Pulmonary artery endothelial cell (primary cell): ENCODE measurements around the gene TMPRSS11A. TPM values are rescaled to one million over a fixed set of nuclear protein-coding genes. Genes with fewer than 3 reads are reported as not detected.

Source experiments
- DNase-seq: peaks from one replicate; pipeline ENCODE4 v3.0.0-alpha.2; 2011; ENCODE audit warnings: low read depth, low spot score
- total RNA-seq: library from RNA; depleted of rRNA; stranded (reverse); fragments of >200 nt; gene quantifications from 2 replicates; pipeline ENCODE4 v1.2.3, GENCODE V29; 2014

TMPRSS11A gene, protein sequence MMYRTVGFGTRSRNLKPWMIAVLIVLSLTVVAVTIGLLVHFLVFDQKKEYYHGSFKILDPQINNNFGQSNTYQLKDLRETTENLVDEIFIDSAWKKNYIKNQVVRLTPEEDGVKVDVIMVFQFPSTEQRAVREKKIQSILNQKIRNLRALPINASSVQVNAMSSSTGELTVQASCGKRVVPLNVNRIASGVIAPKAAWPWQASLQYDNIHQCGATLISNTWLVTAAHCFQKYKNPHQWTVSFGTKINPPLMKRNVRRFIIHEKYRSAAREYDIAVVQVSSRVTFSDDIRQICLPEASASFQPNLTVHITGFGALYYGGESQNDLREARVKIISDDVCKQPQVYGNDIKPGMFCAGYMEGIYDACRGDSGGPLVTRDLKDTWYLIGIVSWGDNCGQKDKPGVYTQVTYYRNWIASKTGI
- total RNA-seq, result not detected in 2 replicates

DNA sequence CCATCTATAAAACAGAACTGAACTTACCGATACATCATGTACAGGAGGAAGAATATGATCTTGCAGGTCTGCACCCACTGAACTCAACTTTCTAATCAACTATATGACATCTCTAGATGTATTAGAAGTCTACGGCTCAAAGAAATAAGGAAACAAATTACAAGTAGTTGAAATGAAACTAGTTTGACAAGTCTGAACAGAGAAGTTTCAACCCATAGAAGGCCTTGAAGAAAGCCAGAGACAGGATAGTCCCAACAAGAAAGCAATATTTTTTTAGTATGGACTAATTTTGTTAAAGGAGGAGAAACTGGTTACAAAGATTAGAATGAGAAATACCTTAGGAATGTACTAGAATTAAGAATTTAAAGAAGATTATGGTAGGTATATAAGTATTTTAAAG is at the start of gene TMPRSS11A:
Gene TMPRSS11A, minus strand, starts transcription at position 138 of the 400 bp plus-strand sequence. Its CDS starts 100 bp downstream, at position 38.
- no peak for DNase-seq

- DNase-seq, result no peak
Observed at GRCh38 chr4:68011684-68012083, 48.4 kb upstream of the TMPRSS11A start.

DNA sequence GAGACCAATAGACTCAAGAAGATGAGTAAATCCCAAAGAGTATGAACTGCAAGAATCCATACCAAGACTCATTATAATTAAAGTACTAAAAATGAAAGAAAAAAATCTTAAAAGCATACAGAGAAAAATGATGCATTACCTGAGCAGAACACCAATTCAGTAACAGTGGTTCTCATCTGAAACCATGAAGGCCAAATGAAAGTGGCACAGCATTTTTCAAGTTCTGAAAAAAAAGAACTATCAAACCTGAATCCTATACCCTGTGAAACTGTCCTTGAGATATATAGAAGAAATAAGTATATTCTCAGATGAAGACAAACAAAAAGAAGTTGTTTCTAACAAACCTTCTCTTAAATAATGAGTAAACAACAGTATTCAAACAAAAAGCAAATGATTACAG is 39.6 kb upstream of the TMPRSS11A start:
- DNase-seq, result no peak

GRCh38 chr4:67996127-67996526 is 32.8 kb upstream of the TMPRSS11A start:
- no peak for DNase-seq

GRCh38 chr4:67988991-67989390 is 25.7 kb upstream of the TMPRSS11A start:
- DNase-seq, result no peak

DNA sequence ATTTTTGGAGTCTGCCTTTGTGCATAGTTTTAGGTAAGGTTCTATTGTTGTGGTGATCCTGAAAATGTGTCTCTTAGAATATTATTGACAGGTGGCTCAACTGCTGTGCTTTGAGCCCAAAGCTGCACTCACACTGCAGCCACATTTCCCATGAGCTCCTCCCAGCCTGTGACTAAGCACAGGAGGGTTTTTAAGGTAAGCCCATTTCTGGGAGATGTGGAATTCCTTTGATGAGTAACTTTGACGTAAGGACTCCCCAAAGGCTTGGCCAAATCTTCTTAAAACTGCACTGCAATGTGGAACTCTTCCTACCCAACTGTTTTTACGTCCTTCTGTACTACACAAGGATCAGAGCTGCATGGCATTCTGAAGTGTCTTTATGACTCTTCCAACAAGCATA is 20.0 kb upstream of the TMPRSS11A start:
- DNase-seq, result no peak

DNA sequence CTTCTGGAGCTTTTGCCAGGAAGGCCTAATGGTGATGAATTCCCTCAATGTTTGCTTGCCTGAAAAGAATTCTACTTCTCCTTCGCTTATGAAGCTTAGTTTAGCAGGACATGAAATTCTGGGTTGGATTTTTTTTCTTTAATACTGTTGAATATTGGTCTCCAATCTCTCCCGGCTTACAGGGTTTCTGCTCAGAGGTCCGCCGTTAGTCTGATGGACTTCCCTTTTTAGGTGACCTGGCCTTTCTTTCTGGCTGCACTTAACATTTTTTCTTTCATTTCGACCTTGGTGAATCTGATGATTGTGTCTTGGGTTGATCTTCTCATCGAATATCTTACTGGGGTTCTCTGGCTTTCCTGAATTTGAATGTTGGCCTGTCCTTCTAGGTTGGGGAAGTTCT is 17.2 kb upstream of the TMPRSS11A start:
- no peak for DNase-seq

DNA sequence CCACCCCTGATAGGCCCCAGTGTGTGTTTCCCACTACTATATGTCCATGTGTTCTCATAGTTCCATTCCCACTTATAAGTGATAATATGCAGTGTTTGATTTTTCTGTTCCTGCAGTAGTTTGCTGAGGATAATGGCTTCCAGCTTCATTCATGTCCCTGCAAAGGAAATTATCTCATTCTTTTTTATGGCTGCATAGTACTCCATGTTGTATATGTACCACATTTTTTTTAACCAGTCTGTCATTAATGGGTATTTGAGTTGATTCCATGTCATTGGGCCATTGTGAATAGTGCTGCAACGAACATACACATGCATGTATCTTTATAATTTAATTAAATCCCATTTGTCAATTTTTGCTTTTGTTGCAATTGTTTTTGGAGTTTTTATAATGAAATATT is 10.3 kb upstream of the TMPRSS11A start:
- no peak for DNase-seq

- no peak for DNase-seq
Observed at GRCh38 chr4:67954890-67955289, 8.4 kb downstream of the TMPRSS11A start.

DNA sequence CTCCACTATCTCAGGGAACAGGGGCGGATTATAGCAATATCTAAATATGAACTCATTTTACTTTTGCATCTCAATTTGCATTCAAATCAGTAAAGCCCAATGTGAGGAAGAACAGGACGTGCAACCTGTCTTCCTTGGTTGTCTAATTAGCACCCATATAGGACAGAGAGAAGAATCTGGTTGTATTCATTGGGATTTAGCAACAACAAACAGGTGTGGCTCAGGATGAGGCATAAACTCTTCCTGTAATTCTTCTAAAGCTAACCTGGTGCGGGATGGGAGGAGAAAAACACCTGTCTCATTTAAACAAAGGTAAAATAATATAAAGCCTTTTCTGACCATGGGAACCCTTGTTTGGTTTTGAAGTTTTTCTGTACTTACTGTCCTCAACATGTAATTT is 22.2 kb downstream of the TMPRSS11A start:
- no peak for DNase-seq

GRCh38 chr4:67940506-67940905 is 22.8 kb downstream of the TMPRSS11A start:
- DNase-seq, result no peak

GRCh38 chr4:67939195-67939594 is 24.1 kb downstream of the TMPRSS11A start:
- no peak for DNase-seq

GRCh38 chr4:67935888-67936287 is 27.4 kb downstream of the TMPRSS11A start:
- no peak for DNase-seq

- DNase-seq, result peak; percentile 10
Observed at GRCh38 chr4:67934628-67935027, 28.7 kb downstream of the TMPRSS11A start.

GRCh38 chr4:67933755-67934154 is 29.5 kb downstream of the TMPRSS11A start:
- DNase-seq, result no peak

- DNase-seq, result no peak
Observed at GRCh38 chr4:67933038-67933437, 30.3 kb downstream of the TMPRSS11A start.

DNA sequence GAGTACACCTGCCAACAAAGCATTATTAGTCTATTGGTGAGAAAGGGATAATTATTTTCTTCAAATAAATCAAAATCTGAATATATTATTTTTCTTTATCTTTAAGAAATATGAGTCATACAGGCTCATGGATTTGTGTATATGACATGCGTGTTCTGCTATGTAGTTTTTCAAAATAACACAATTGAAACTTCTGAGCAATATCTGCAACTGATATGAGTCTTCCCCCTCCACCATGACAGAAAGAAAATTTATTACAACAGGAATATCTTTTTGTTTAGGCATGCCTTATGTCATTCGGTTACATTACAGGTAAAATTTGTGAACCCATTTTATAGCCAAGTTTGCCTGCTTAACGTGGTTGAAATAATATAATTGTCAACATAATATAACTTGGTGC is 32.0 kb downstream of the TMPRSS11A start:
- no peak for DNase-seq

DNA sequence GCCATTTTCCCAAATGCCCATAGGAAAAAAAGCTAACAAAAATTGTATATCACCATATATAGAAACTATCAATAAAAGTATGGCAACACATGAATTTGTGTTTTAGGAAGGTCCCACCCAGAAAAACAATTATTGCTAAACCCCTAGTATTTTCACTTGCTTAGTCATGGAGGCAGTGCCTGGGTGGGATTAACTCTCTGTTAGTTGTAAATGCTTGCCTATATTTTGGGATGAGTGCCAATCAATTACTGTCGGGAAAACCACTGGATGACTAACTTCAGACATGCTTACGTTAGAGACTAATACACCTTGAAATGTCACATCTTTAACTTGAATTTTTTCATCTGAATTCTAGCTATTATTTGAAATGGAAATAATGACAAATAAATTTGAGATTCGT is 33.9 kb downstream of the TMPRSS11A start:
- DNase-seq, result no peak

- no peak for DNase-seq
Observed at GRCh38 chr4:67928546-67928945, 34.7 kb downstream of the TMPRSS11A start.

GRCh38 chr4:67927251-67927650 is 36.0 kb downstream of the TMPRSS11A start:
- DNase-seq, result no peak

DNA sequence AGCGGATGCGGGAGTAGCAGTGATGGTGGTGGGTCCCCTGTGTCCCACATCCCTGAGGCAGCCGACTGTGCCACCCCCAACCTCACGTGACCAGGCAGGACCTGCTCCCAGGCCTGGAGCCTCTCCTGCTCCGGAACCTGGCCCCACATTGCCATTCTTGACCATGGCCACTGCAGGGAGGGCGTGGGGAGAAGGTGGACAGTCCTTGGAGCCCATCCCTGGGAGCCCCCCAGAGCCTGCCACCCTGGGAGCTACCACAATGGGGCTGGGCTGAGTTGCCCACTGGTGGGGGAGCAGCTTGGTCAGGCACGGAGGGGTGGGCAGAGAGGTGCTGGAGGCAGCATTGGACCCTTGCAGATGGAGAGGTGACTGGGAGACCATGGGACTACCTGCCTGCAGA is 36.8 kb downstream of the TMPRSS11A start:
- DNase-seq, result no peak

- no peak for DNase-seq
Observed at GRCh38 chr4:67922697-67923096, 40.6 kb downstream of the TMPRSS11A start.

- DNase-seq, result no peak
Observed at GRCh38 chr4:67918428-67918827, 44.9 kb downstream of the TMPRSS11A start.
